A549 (cell line): ENCODE data around the gene SP6. TPM values are rescaled to one million over a fixed set of nuclear protein-coding genes. Genes with fewer than 3 reads are reported as not detected.
A peak's percentile ranks its signal among the peaks of the same experiment; 100 is the strongest.

Experiments
- ATAC-seq, 2 experiments: fragments of 200-7000 bp in 1 of 2; fragments of >200 bp in 1 of 2; cut with Nextera tagmentation in 1 of 2; cut with Tn5 transposase in 1 of 2; 3 replicates each; pipeline versions ENCODE4 v1.8.0 to v1.9.1; 2018 to 2020; ENCODE audit warnings: mild to moderate bottlenecking in 1 of 2, moderate library complexity in 1 of 2
- CTCF ChIA-PET: fragments of 300-600 bp; sonication (Branson Sonifier 250); formaldehyde crosslinking; extraction: SDS; loops from one replicate; lab custom pipeline; 2021; ENCODE audit warnings: antibody characterized with exemption, inconsistent platforms; lab: Yijun Ruan, JAX
- POLR2A ChIA-PET: fragments of 350-600 bp; formaldehyde crosslinking; extraction: SDS; loops from one replicate; lab custom pipeline; 2021; ENCODE audit warnings: antibody characterized with exemption, inconsistent platforms; lab: Yijun Ruan, JAX
- DNase-seq, 2 experiments: peaks; one replicate each; pipeline versions ENCODE4 v3.0.0 to v3.0.0-alpha.2; 2011 to 2016; ENCODE audit warnings: low read depth in 1 of 2, low spot score in 1 of 2
- FAIRE-seq: peaks from 2 replicates; lab custom pipeline; 2011; peaks lifted over from hg19 to GRCh38; lab: Jason Lieb, UNC
- H3K27ac ChIP-seq, 2 experiments: fragments of >200 bp; sonication (Bioruptor Twin); formaldehyde crosslinking; 3 replicates each; pipeline ENCODE4 v1.5.1; 2016 to 2017
- H3K4me1 ChIP-seq: fragments of >200 bp; sonication (Bioruptor Twin); formaldehyde crosslinking; 3 replicates; pipeline ENCODE4 v1.6.1; 2016
- H3K4me2 ChIP-seq: fragments of >200 bp; sonication (Bioruptor Twin); formaldehyde crosslinking; 3 replicates; pipeline ENCODE4 v1.6.1; 2016
- H3K4me3 ChIP-seq: fragments of >200 bp; sonication (Bioruptor Twin); formaldehyde crosslinking; 3 replicates; pipeline ENCODE4 v1.5.1; 2016
- H3K9me3 ChIP-seq: fragments of >200 bp; sonication (Bioruptor Twin); formaldehyde crosslinking; 3 replicates; pipeline ENCODE4 v1.6.1; 2016
- BHLHE40 ChIP-seq: IDR thresholded peaks from 2 replicates; pipeline ENCODE4 v1.6.1; 2012; ENCODE audit warnings: low read depth, low read length, inconsistent platforms
- CHD2 ChIP-seq: fragments of 150-350 bp; IDR thresholded peaks from 2 replicates; pipeline ENCODE4 v1.6.1; 2014; ENCODE audit warnings: low read length; ENCODE audit not compliant: partially characterized antibody
- EHF ChIP-seq: fragments of 250-450 bp; sonication (Bioruptor Pico); IDR thresholded peaks from 2 replicates; pipeline ENCODE4 v1.5.0; 2020; ENCODE audit warnings: mild to moderate bottlenecking
- ESRRA ChIP-seq: fragments of 150-350 bp; IDR thresholded peaks from 2 replicates; pipeline ENCODE4 v1.6.1; 2014; ENCODE audit warnings: mild to moderate bottlenecking, low read length, borderline replicate concordance
- FOSL2 ChIP-seq, 2 experiments: fragments of 450-650 bp in 1 of 2; fragments of >200 bp in 1 of 2; sonication (Bioruptor Twin) in 1 of 2; formaldehyde crosslinking; IDR thresholded peaks; 2 replicates each; pipeline versions ENCODE4 v1.5.0 to v1.6.1; 2016 to 2020; ENCODE audit warnings: mild to moderate bottlenecking in 1 of 2, moderate library complexity in 1 of 2
- GATA3 ChIP-seq: IDR thresholded peaks from 2 replicates; pipeline ENCODE4 v1.6.1; 2012; ENCODE audit warnings: borderline replicate concordance
- HDAC2 ChIP-seq: fragments of 200-600 bp; sonication (generic); IDR thresholded peaks from 2 replicates; pipeline ENCODE4 v1.6.1; 2016
- HEYL ChIP-seq: fragments of 250-450 bp; sonication (Bioruptor Pico); IDR thresholded peaks from 2 replicates; pipeline ENCODE4 v1.8.0; 2021; ENCODE audit warnings: mild to moderate bottlenecking, moderate library complexity
- HOXA7 ChIP-seq: fragments of 250-450 bp; sonication (Bioruptor Pico); IDR thresholded peaks from 2 replicates; pipeline ENCODE4 v1.5.0; 2020; ENCODE audit warnings: mild to moderate bottlenecking, moderate library complexity
- HOXB5 ChIP-seq: fragments of 250-450 bp; sonication (Bioruptor Pico); IDR thresholded peaks from 2 replicates; pipeline ENCODE4 v1.5.0; 2020; ENCODE audit warnings: mild to moderate bottlenecking, moderate library complexity
- JUNB ChIP-seq: fragments of >200 bp; sonication (Bioruptor Twin); formaldehyde crosslinking; IDR thresholded peaks from 2 replicates; pipeline ENCODE4 v1.6.1; 2016
- MYC ChIP-seq: IDR thresholded peaks from 2 replicates; pipeline ENCODE4 v1.6.1; 2012; ENCODE audit warnings: mild to moderate bottlenecking, inconsistent platforms, low read length, improper control_type of control experiment, borderline replicate concordance
- POLR2A ChIP-seq: IDR thresholded peaks from 2 replicates; pipeline ENCODE4 v1.6.1; 2012; ENCODE audit warnings: mild to moderate bottlenecking, low read length
- RAD21 ChIP-seq, 2 experiments: fragments of >200 bp in 1 of 2; sonication (Bioruptor Twin) in 1 of 2; formaldehyde crosslinking in 1 of 2; IDR thresholded peaks in 1 of 2; conservative IDR thresholded peaks in 1 of 2; 2 replicates in 1 of 2; 3 replicates in 1 of 2; pipeline ENCODE4 v1.6.1; 2012 to 2018; ENCODE audit warnings: inconsistent platforms in 1 of 2
- ZC3H11A ChIP-seq: fragments of 450-650 bp; IDR thresholded peaks from 2 replicates; pipeline ENCODE4 v1.6.1; 2014; ENCODE audit warnings: antibody characterized with exemption, mild to moderate bottlenecking
- WGBS: methylation state at CpG from one replicate; pipeline ENCODE4 v1.1.6; 2017; ENCODE audit errors: missing lambda C conversion rate; 5-methylcytosine and 5-hydroxymethylcytosine counted together
- polyA plus RNA-seq, 4 experiments: library from polyadenylated mRNA; depleted of rRNA in 3 of 4; stranded (reverse); fragments of >200 nt; fragmentation: RNase III in 1 of 4; extraction: RNeasy Plus Mini Kit Qiagen cat#74134 plus additional on column Dnase treatment in 1 of 4; gene quantifications; 2 replicates in 3 of 4; 3 replicates in 1 of 4; pipeline ENCODE4 v1.2.3, GENCODE V29; 2011 to 2017
- TF ChIP-seq, protein P1 (sequence below): IDR thresholded peaks from 2 replicates; pipeline ENCODE4 v1.6.1; 2012
- TF ChIP-seq, protein P2 (sequence below): fragments of >200 bp; sonication (Bioruptor Twin); formaldehyde crosslinking; IDR thresholded peaks from 3 replicates; pipeline ENCODE4 v1.5.1; 2016
- TF ChIP-seq, protein P3 (sequence below): fragments of 250-450 bp; sonication (Bioruptor Pico); IDR thresholded peaks from 2 replicates; pipeline ENCODE4 v1.5.0; 2021; ENCODE audit warnings: mild to moderate bottlenecking, moderate library complexity, borderline replicate concordance

Gene SP6
- polyA plus RNA-seq, 2 of the 4 experiments (the other 2 are of a cell fraction), result 0.61 to 2.1 TPM

DNA sequence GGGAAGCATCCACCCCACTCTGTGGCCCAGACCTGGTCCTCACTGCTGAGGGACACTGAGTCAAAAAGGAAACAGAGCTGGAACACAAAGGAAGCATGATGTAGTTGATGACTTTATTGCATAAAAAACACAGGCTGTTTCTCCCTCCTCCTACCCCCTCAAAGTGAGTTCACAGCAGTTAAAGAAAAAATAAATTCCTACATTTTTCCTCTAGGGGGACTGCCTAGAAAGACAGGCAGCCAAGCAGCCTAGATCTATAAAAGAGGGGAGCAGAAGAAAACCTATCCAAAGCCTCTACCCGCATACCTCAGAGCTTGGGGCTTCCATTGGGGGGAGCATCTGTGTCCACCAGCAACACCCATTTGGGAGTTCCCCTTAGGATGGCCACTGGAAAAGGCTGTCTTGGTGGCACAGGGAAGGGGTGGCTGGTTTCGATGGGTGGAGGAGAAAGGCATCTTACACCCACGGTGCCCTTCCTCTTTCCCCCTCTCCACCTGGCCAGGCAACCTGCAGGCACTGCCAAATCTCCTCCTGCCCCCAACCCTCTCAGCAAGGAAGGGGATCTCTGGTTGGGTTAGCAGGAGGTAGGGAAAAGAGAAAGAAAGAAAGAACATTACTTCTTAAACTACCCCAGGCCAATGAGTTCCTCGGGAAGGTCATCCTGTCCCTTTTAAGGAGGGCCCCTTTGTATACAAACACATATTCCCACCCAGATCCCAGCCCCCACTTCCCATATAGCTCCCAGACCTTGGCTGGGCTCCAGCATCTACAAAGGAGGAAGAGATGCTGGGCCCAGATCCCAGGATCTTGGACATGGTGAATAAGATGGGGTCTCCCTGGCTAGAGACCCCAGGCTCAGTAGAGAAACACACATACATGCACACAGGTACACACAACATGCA lies 5.9 kb downstream of the SP6 start:
- H3K9me3 ChIP-seq, result no peaks in the 10 kb centered on the region
- H3K4me1 ChIP-seq, result peaks cover 27% of the 10 kb centered on the region
- FAIRE-seq (no peak), ATAC-seq (no peak), DNase-seq (peak in 1 of 2 experiments; percentile 80)
- ChIA-PET CTCF (interaction anchor here (0.9 to 36.3 kb wide), 18 partner anchors 9 to 200 kb away, joined by 3 to 1860 read pairs (median 21); partner anchors contain the start of genes CDK5RAP3, LRRC46, MRPL10 and PNPO), POLR2A (interaction anchor here (1.1 kb wide), 1 partner anchor 51 kb away, joined by 3 read pairs; the partner anchor contains the start of gene SP2)
- TF ChIP-seq EHF, result no peak
- no peak for TF ChIP-seq ESRRA
- TF ChIP-seq, protein P1, sequence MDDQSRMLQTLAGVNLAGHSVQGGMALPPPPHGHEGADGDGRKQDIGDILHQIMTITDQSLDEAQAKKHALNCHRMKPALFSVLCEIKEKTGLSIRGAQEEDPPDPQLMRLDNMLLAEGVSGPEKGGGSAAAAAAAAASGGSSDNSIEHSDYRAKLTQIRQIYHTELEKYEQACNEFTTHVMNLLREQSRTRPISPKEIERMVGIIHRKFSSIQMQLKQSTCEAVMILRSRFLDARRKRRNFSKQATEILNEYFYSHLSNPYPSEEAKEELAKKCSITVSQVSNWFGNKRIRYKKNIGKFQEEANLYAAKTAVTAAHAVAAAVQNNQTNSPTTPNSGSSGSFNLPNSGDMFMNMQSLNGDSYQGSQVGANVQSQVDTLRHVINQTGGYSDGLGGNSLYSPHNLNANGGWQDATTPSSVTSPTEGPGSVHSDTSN, result no peak
- no peak for TF ChIP-seq HEYL
- TF ChIP-seq POLR2A, result no peak
- peak in 1 of 2 experiments; percentile 24; a peak in 1 of 5 replicates for TF ChIP-seq RAD21 (conservative IDR thresholded peaks at IDR 0.05 in 1 of 2, IDR thresholded peaks at IDR 0.05 in 1 of 2)
- TF ChIP-seq BHLHE40, result no peak
- TF ChIP-seq, protein P2, sequence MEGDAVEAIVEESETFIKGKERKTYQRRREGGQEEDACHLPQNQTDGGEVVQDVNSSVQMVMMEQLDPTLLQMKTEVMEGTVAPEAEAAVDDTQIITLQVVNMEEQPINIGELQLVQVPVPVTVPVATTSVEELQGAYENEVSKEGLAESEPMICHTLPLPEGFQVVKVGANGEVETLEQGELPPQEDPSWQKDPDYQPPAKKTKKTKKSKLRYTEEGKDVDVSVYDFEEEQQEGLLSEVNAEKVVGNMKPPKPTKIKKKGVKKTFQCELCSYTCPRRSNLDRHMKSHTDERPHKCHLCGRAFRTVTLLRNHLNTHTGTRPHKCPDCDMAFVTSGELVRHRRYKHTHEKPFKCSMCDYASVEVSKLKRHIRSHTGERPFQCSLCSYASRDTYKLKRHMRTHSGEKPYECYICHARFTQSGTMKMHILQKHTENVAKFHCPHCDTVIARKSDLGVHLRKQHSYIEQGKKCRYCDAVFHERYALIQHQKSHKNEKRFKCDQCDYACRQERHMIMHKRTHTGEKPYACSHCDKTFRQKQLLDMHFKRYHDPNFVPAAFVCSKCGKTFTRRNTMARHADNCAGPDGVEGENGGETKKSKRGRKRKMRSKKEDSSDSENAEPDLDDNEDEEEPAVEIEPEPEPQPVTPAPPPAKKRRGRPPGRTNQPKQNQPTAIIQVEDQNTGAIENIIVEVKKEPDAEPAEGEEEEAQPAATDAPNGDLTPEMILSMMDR, result peak; percentile 39
- H3K4me3 ChIP-seq, result no peak overlapping the region
- 76% methylated on average over 4 of the region's 4 CpGs for WGBS
- H3K27ac ChIP-seq, result no peak overlapping the region
- H3K4me2 ChIP-seq, result no peak overlapping the region

DNA sequence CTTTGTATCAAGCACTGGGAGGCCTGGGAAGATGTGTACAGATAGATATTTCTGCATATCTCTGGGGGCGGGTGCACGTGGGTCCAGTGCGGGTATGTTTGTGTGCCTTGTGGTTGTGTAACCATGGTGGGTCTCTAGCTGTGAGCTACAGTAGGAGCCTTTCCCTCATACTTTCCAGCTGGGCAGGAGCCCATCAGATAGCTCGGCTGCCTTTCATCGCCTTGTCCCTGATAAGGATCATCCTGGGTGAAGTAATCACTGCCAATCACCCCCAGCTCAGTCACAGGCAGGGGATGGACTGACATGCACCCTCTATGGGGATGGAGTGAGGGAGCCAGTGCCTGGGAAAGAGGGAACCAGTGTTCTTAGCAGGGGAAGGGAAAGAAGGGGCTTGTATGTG lies 6.7 kb downstream of the SP6 start:
- TF ChIP-seq GATA3, result 0 out of 2 replicates have a peak, but pooled peaks have one; percentile 16
- no peak for TF ChIP-seq ESRRA
- Histone ChIP-seq H3K4me3 (no peak overlapping the region), H3K4me2 (no peak overlapping the region), H3K4me1 (peaks cover 25% of the 10 kb centered on the region), H3K9me3 (no peaks in the 10 kb centered on the region), H3K27ac (no peak overlapping the region)
- WGBS, result 74% methylated on average over 5 of the region's 5 CpGs
- CTCF ChIA-PET, result interaction anchor here (0.9 to 36.3 kb wide), 18 partner anchors 8 to 174 kb away, joined by 3 to 1860 read pairs (median 21); partner anchors contain the start of genes CDK5RAP3, LRRC46, MRPL10 and PNPO
- ATAC-seq (no peak), DNase-seq (no peak), FAIRE-seq (no peak)
- POLR2A ChIA-PET, result interaction anchor here (2.5 kb wide), 1 partner anchor 13 kb away, joined by 7 read pairs; the partner anchor contains the start of genes LRRC46 and MRPL10

DNA sequence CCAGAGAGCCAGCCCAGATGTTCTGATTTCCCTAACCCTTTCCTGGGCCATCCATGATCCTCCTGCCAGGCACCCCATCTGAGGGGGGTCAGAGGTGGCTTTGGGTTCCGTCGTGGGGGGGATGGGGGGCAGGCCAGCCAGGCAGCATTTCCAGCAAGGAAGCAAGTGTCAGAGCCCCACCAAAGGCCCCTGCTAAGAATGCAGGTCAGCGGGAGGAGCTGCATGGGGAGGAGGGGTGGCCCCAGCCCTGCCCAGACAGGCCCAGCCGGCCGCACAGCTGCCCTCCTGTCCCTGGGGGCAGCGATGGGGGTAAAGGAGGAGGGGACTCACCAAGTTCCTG lies 7.6 kb downstream of the SP6 start:
- ChIA-PET CTCF (interaction anchor here (0.6 to 36.3 kb wide), 31 partner anchors 7 to 256 kb away, joined by 3 to 1860 read pairs (median 10); partner anchors contain the start of genes CDK5RAP3, LRRC46, MRPL10 and OSBPL7), POLR2A (interaction anchor here (1.4 to 2.5 kb wide), 3 partner anchors 12 to 52 kb away, joined by 7 to 10 read pairs (median 8); partner anchors contain the start of genes LRRC46, MRPL10 and SP2)
- H3K9me3 ChIP-seq, result no peaks in the 10 kb centered on the region
- H3K27ac ChIP-seq, result peak overlapping the region in 1 of 2 experiments; percentile 46; a peak in 2 of 6 replicates
- ATAC-seq, result no peak
- peak overlapping the region; percentile 47; the same call in 2 of the 3 replicates for H3K4me2 ChIP-seq
- no peak overlapping the region for H3K4me3 ChIP-seq
- WGBS, result 66% methylated on average over 5 of the region's 6 CpGs
- no peak for FAIRE-seq
- TF ChIP-seq RAD21 (conservative IDR thresholded peaks at IDR 0.05 in 1 of 2, IDR thresholded peaks at IDR 0.05 in 1 of 2) (0 out of 5 replicates have a peak, but pooled peaks of 1 of the 2 experiments have one; percentile 5), HOXB5 (no peak)
- no peak for DNase-seq
- H3K4me1 ChIP-seq, result peaks cover 25% of the 10 kb centered on the region

DNA sequence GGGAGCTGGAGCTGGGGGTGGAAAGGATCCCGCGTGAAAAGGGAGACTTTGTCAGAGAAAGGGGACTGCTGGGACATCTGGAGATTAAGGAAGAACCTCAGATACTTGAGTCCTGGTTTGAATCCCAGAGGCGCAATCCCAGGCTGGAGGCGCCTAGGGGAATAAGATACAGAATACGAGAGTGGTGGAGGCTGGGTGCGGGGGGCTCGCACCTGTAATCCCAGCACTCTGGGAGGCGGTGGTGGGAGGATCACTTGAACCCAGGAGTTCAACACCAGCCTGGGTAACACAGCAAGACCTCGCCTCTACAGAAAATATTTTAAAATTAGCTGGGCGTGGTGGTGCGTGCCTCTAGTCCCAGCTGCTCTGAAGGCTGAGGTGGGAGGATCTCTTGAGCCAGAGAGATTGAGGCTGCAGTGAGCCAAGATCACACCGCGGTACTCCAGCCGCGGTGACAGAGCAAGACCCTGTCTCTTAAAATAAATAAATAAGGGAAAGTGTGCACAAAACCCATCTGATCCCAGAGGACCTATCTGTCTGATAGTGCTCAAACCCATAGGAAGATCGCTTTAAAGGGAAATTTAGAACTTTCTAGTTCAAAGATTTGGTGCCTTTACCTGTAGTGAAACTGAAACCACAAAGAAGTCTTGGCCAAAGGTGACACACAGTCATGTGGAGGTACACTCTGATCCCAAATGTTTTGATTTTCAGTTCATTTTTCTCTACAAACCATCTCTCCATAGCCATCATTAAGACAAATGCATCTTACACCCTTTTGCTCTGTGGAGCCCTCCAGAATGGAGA lies 9.3 kb downstream of the SP6 start:
- ChIA-PET POLR2A (interaction anchor here (0.7 to 2.6 kb wide), 8 partner anchors 9 to 129 kb away, joined by 3 to 35 read pairs (median 8); partner anchors contain the start of genes LRRC46, MRPL10, SP2 and SP6), CTCF (interaction anchor here (0.7 to 36.3 kb wide), 32 partner anchors 12 to 223 kb away, joined by 3 to 1860 read pairs (median 5); partner anchors contain the start of genes CDK5RAP3, LRRC46, MRPL10 and OSBPL7)
- Histone ChIP-seq H3K4me3 (no peak overlapping the region), H3K9me3 (no peaks in the 10 kb centered on the region), H3K4me2 (peak overlapping the region; percentile 99), H3K4me1 (peaks cover 25% of the 10 kb centered on the region), H3K27ac (peak overlapping the region; percentile 90 to 92)
- ATAC-seq (peak; percentile 9 to 10; a peak in 4 of 6 replicates), DNase-seq (no peak), FAIRE-seq (no peak)
- 60% methylated on average over 16 of the region's 16 CpGs for WGBS
- TF ChIP-seq HOXA7 (CRISPR knock-in tag), result no peak
- TF ChIP-seq FOSL2 (IDR thresholded peaks at IDR 0.05), result no peak
- TF ChIP-seq FOSL2 (CRISPR knock-in tag; IDR thresholded peaks at IDR 0.05), result no peak
- no peak for TF ChIP-seq ZC3H11A
- no peak for TF ChIP-seq CHD2
- no peak for TF ChIP-seq MYC
- TF ChIP-seq, protein P3, sequence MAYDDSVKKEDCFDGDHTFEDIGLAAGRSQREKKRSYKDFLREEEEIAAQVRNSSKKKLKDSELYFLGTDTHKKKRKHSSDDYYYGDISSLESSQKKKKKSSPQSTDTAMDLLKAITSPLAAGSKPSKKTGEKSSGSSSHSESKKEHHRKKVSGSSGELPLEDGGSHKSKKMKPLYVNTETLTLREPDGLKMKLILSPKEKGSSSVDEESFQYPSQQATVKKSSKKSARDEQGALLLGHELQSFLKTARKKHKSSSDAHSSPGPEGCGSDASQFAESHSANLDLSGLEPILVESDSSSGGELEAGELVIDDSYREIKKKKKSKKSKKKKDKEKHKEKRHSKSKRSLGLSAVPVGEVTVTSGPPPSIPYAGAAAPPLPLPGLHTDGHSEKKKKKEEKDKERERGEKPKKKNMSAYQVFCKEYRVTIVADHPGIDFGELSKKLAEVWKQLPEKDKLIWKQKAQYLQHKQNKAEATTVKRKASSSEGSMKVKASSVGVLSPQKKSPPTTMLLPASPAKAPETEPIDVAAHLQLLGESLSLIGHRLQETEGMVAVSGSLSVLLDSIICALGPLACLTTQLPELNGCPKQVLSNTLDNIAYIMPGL (CRISPR knock-in tag), result no peak
- TF ChIP-seq, protein P1, result no peak
- no peak for TF ChIP-seq HDAC2
- no peak for TF ChIP-seq JUNB
